ENCODE results near the gene SLC44A3. TPM values are rescaled to one million over a fixed set of nuclear protein-coding genes. Genes with fewer than 3 reads are reported as not detected.

Gene SLC44A3
- total and polyA plus RNA-seq, 9 of the 15 experiments (the other 6 are each of a cell fraction or from before 2014, with no cell fraction given), result not detected

- TF ChIP-seq BRCA1 (IDR thresholded peaks at IDR 0.05) (no peak), BRCA1 (CRISPR knock-in tag; IDR thresholded peaks at IDR 0.05) (no peak), ZNF57 (CRISPR knock-in tag; IDR thresholded peaks at IDR 0.05) (no peak), NR1H2 (CRISPR knock-in tag; IDR thresholded peaks at IDR 0.05) (no peak), GMEB1 (CRISPR knock-in tag; IDR thresholded peaks at IDR 0.05) (no peak), XRCC5 (IDR thresholded peaks at IDR 0.05; ENCODE audit: low read depth, low read length) (no peak), E4F1 (CRISPR knock-in tag; IDR thresholded peaks at IDR 0.05; ENCODE audit: borderline replicate concordance) (no peak)
Observed at GRCh38 chr1:94920061-94920460, 99.9 kb downstream of the SLC44A3 start (continued).

GRCh38 chr1:94921977-94922376, 101.8 kb downstream of the SLC44A3 start:
- Histone ChIP-seq H2AFZ (ENCODE audit: low read depth, low read length) (no peak overlapping the region), H3K4me3 (no peak overlapping the region), H4K20me1 (replicated peaks; ENCODE audit: control insufficient read depth, insufficient read depth, low read length) (no peaks in the 10 kb centered on the region), H3K79me2 (ENCODE audit: control insufficient read depth, insufficient read depth, low read length) (no peaks in the 10 kb centered on the region), H3K9me1 (ENCODE audit: control insufficient read depth, insufficient read depth, low read length) (no peaks in the 10 kb centered on the region), H3K9me3 (replicated peaks; ENCODE audit: control insufficient read depth, insufficient read depth, low read depth, low read length) (no peaks in the 10 kb centered on the region), H3K4me1 (replicated peaks in 1 of 2; ENCODE audit: control insufficient read depth in 2 of 2, insufficient read depth in 2 of 2, low read length in 2 of 2) (peaks cover 0 to 9% of the 10 kb centered on the region in 2 experiments; a peak in 2 of 5 replicates), H3K36me3 (ENCODE audit: control insufficient read depth, insufficient read depth, low read length) (no peaks in the 10 kb centered on the region), H3K27me3 (ENCODE audit: control insufficient read depth in 2 of 2, insufficient read depth in 2 of 2, low read length in 2 of 2) (peaks cover 24 to 41% of the 10 kb centered on the region in 2 experiments; a peak in 4 of 5 replicates), H3K9ac (ENCODE audit: insufficient read depth in 1 of 2, low read depth in 2 of 2, low read length in 2 of 2) (no peak overlapping the region), H3K4me2 (ENCODE audit: insufficient read depth, low read length) (no peak overlapping the region), H3K27ac (ENCODE audit: extremely low read depth, low read depth, low read length) (no peak overlapping the region)
- POLR2A ChIA-PET, result no interaction called here
- intact Hi-C loops (cut with micrococcal nuclease) (no loop called here), in situ Hi-C loops (cut with MboI) (no loop called here)
- FAIRE-seq (no peak), ATAC-seq (no peak), DNase-seq (ENCODE audit: extremely low read depth in 1 of 4, low spot score in 3 of 4) (no peak)
- BruUV-seq (replicated peaks), result no TSS peak
- WGBS (ENCODE audit: insufficient coverage, low coverage, missing lambda C conversion rate), result 0% methylated on average over 1 of the region's 1 CpG
- CTCF ChIA-PET (ENCODE audit: low intra/inter-chr PET ratio), result no interaction called here
- no peak for TF ChIP-seq ZNF584 (CRISPR knock-in tag; IDR thresholded peaks at IDR 0.05; ENCODE audit: low read depth)
- TF ChIP-seq TFE3 (CRISPR knock-in tag; IDR thresholded peaks at IDR 0.05), result no peak
- no peak for TF ChIP-seq BRD9 (IDR thresholded peaks at IDR 0.05; ENCODE audit: low read depth, partially characterized antibody)
- TF ChIP-seq ZNF77 (CRISPR knock-in tag; IDR thresholded peaks at IDR 0.05), result no peak
- no peak for TF ChIP-seq RBFOX2 (IDR thresholded peaks at IDR 0.05; ENCODE audit: low read depth, low read length)
- no peak for TF ChIP-seq RHOXF2B (CRISPR knock-in tag; conservative IDR thresholded peaks at IDR 0.05)
- TF ChIP-seq STAT5B (CRISPR knock-in tag; IDR thresholded peaks at IDR 0.05), result no peak

All from K562 (cell line).